Progenitor cell of endocrine pancreas (in vitro differentiated cells): ENCODE results near the gene RGS7. TPM values are rescaled to one million over a fixed set of nuclear protein-coding genes. Genes with fewer than 3 reads are reported as not detected.

Source experiments
- DNase-seq: peaks from one replicate; pipeline ENCODE4 v3.0.0; 2021; ENCODE audit warnings: low spot score; ENCODE audit not compliant: unreplicated experiment
- H3K27ac Mint-ChIP-seq: 2 replicates; pipeline ENCODE4 v1.8.0; 2021; ENCODE audit warnings: mild to moderate bottlenecking, moderate library complexity, mixed read lengths
- H3K27me3 Mint-ChIP-seq: 2 replicates; pipeline ENCODE4 v1.8.0; 2021; ENCODE audit warnings: mixed read lengths
- H3K36me3 Mint-ChIP-seq: 2 replicates; pipeline ENCODE4 v1.8.0; 2022; ENCODE audit warnings: mixed read lengths; ENCODE audit not compliant: insufficient read depth
- H3K4me1 Mint-ChIP-seq: 2 replicates; pipeline ENCODE4 v1.8.0; 2021; ENCODE audit warnings: low read depth, mixed read lengths
- H3K4me3 Mint-ChIP-seq: 2 replicates; pipeline ENCODE4 v1.8.0; 2021; ENCODE audit warnings: low read depth, mild to moderate bottlenecking, moderate library complexity, mixed read lengths
- H3K9me3 Mint-ChIP-seq: 2 replicates; pipeline ENCODE4 v1.8.0; 2021; ENCODE audit warnings: low read depth, mixed read lengths
- CTCF ChIP-seq: fragments of 200-600 bp; sonication (generic); IDR thresholded peaks from one replicate; pipeline ENCODE4 v1.5.0; 2021; ENCODE audit warnings: antibody characterized with exemption, mild to moderate bottlenecking; ENCODE audit not compliant: unreplicated experiment
- total RNA-seq: library from RNA; stranded (reverse); gene quantifications from 2 replicates; pipeline ENCODE4 v1.2.1, GENCODE V29; 2021

Gene RGS7
- total RNA-seq, 1 donor from 2014 or later, result 2.4 TPM

GRCh38 chr1:241118049-241118448 lies 239.0 kb downstream of the RGS7 start:
- H3K9me3 Mint-ChIP-seq, result no peaks in the 10 kb centered on the region
- no peak for TF ChIP-seq CTCF
- H3K4me1 Mint-ChIP-seq, result peaks cover 19% of the 10 kb centered on the region
- DNase-seq, result no peak
- no peak overlapping the region for H3K27ac Mint-ChIP-seq
- no peaks in the 10 kb centered on the region for H3K36me3 Mint-ChIP-seq
- H3K27me3 Mint-ChIP-seq, result peaks cover 44% of the 10 kb centered on the region
- H3K4me3 Mint-ChIP-seq, result no peak overlapping the region

GRCh38 chr1:241115784-241116183 lies 241.2 kb downstream of the RGS7 start:
- no peak for DNase-seq
- H3K4me1 Mint-ChIP-seq, result peaks cover 22% of the 10 kb centered on the region
- no peak for TF ChIP-seq CTCF
- no peak overlapping the region for H3K27ac Mint-ChIP-seq
- no peaks in the 10 kb centered on the region for H3K36me3 Mint-ChIP-seq
- no peak overlapping the region for H3K4me3 Mint-ChIP-seq
- no peaks in the 10 kb centered on the region for H3K9me3 Mint-ChIP-seq
- H3K27me3 Mint-ChIP-seq, result peaks cover 57% of the 10 kb centered on the region

GRCh38 chr1:241114699-241115233 lies 242.2 kb downstream of the RGS7 start:
- H3K4me1 Mint-ChIP-seq, result peaks cover 27% of the 10 kb centered on the region
- peaks cover 51% of the 10 kb centered on the region for H3K27me3 Mint-ChIP-seq
- H3K9me3 Mint-ChIP-seq, result no peaks in the 10 kb centered on the region
- H3K4me3 Mint-ChIP-seq, result no peak overlapping the region
- no peak overlapping the region for H3K27ac Mint-ChIP-seq
- H3K36me3 Mint-ChIP-seq, result no peaks in the 10 kb centered on the region
- TF ChIP-seq CTCF, result no peak
- no peak for DNase-seq

GRCh38 chr1:241113557-241113956 lies 243.4 kb downstream of the RGS7 start:
- DNase-seq, result no peak
- Mint-ChIP-seq H3K9me3 (no peaks in the 10 kb centered on the region), H3K36me3 (no peaks in the 10 kb centered on the region), H3K27ac (no peak overlapping the region), H3K4me1 (peaks cover 32% of the 10 kb centered on the region), H3K4me3 (no peak overlapping the region), H3K27me3 (peaks cover 57% of the 10 kb centered on the region)
- TF ChIP-seq CTCF, result no peak

- Mint-ChIP-seq H3K4me3 (no peak overlapping the region), H3K36me3 (no peaks in the 10 kb centered on the region), H3K27ac (peak overlapping the region; percentile 14), H3K4me1 (peaks cover 21% of the 10 kb centered on the region), H3K9me3 (no peaks in the 10 kb centered on the region), H3K27me3 (peaks cover 74% of the 10 kb centered on the region)
- DNase-seq, result no peak
- no peak for TF ChIP-seq CTCF
These were observed 248.0 kb downstream of the RGS7 start for GRCh38 chr1:241109039-241109438.
